GM19395 (cell line): Measurements from ENCODE around the gene KCNK10.

ENCODE experiments used
- ATAC-seq: cut with Tn5 transposase; IDR thresholded peaks from one replicate; pipeline ENCODE4 v1.9.1; 2021; ENCODE audit warnings: mild to moderate bottlenecking, moderate library complexity; ENCODE audit not compliant: unreplicated experiment

The KCNK10 gene

GRCh38 chr14:88233915-88234314, 89.2 kb downstream of the KCNK10 start:
- ATAC-seq, result no peak

- ATAC-seq, result no peak
These were observed 90.3 kb downstream of the KCNK10 start for GRCh38 chr14:88232771-88233170.

GRCh38 chr14:88231603-88232002, 91.5 kb downstream of the KCNK10 start:
- no peak for ATAC-seq

GRCh38 chr14:88229428-88229827, 93.6 kb downstream of the KCNK10 start:
- ATAC-seq, result no peak

- no peak for ATAC-seq
These were observed 94.4 kb downstream of the KCNK10 start for GRCh38 chr14:88228522-88229236.

- no peak for ATAC-seq
These were observed 95.4 kb downstream of the KCNK10 start for GRCh38 chr14:88227693-88228092.

GRCh38 chr14:88225721-88226120, 97.3 kb downstream of the KCNK10 start:
- ATAC-seq, result no peak

GRCh38 chr14:88218119-88218915, 104.8 kb downstream of the KCNK10 start:
- ATAC-seq, result no peak

- no peak for ATAC-seq
These were observed 110.4 kb downstream of the KCNK10 start for GRCh38 chr14:88212691-88213090.

GRCh38 chr14:88210426-88210825, 112.6 kb downstream of the KCNK10 start:
- no peak for ATAC-seq

GRCh38 chr14:88209273-88209672, 113.8 kb downstream of the KCNK10 start:
- ATAC-seq, result no peak

- ATAC-seq, result no peak
These were observed 114.2 kb downstream of the KCNK10 start for GRCh38 chr14:88208858-88209257.

- no peak for ATAC-seq
These were observed 118.8 kb downstream of the KCNK10 start for GRCh38 chr14:88204221-88204620.

- ATAC-seq, result no peak
These were observed 119.8 kb downstream of the KCNK10 start for GRCh38 chr14:88203291-88203690.

- no peak for ATAC-seq
These were observed 120.8 kb downstream of the KCNK10 start for GRCh38 chr14:88202286-88202685.

GRCh38 chr14:88201851-88202250, 121.2 kb downstream of the KCNK10 start:
- ATAC-seq, result no peak

- ATAC-seq, result no peak
These were observed 123.2 kb downstream of the KCNK10 start for GRCh38 chr14:88199882-88200281.

GRCh38 chr14:88198446-88198845, 124.6 kb downstream of the KCNK10 start:
- ATAC-seq, result no peak

GRCh38 chr14:88196925-88197324, 126.1 kb downstream of the KCNK10 start:
- ATAC-seq, result no peak

GRCh38 chr14:88196116-88196890, 126.8 kb downstream of the KCNK10 start:
- ATAC-seq, result no peak

- ATAC-seq, result no peak
These were observed 127.4 kb downstream of the KCNK10 start for GRCh38 chr14:88195676-88196075.

GRCh38 chr14:88194531-88194930, 128.5 kb downstream of the KCNK10 start:
- ATAC-seq, result no peak
